RWPE2 (cell line): ENCODE measurements around the gene ERGIC2.

Experiments used
- ATAC-seq: fragments of 200-7000 bp; cut with Tn5 transposase; 3 replicates; pipeline ENCODE4 v1.9.1; 2021; ENCODE audit warnings: low read depth
- DNase-seq: peaks from one replicate; pipeline ENCODE4 v3.0.0-alpha.2; 2020; ENCODE audit warnings: low spot score
- H3K27ac ChIP-seq: fragments of 450-650 bp; 2 replicates; pipeline ENCODE4 v1.5.1; 2017; ENCODE audit warnings: mild to moderate bottlenecking; ENCODE audit not compliant: poor library complexity, severe bottlenecking
- H3K27me3 ChIP-seq: fragments of 250-450 bp; sonication (Bioruptor Pico); 2 replicates; pipeline ENCODE4 v1.5.1; 2021; ENCODE audit warnings: mild to moderate bottlenecking, moderate library complexity; ENCODE audit not compliant: insufficient read depth, poor library complexity, severe bottlenecking
- H3K36me3 ChIP-seq: fragments of 250-450 bp; sonication (Bioruptor Pico); 2 replicates; pipeline ENCODE4 v1.5.1; 2020; ENCODE audit warnings: low read depth, mild to moderate bottlenecking, moderate library complexity
- H3K4me1 ChIP-seq: fragments of 250-450 bp; sonication (Bioruptor Pico); 2 replicates; pipeline ENCODE4 v1.5.1; 2021; ENCODE audit warnings: mild to moderate bottlenecking, moderate library complexity; ENCODE audit not compliant: insufficient read depth, poor library complexity, severe bottlenecking
- H3K4me3 ChIP-seq: fragments of 250-450 bp; sonication (Bioruptor Pico); 2 replicates; pipeline ENCODE4 v1.5.1; 2021; ENCODE audit warnings: mild to moderate bottlenecking, moderate library complexity; ENCODE audit not compliant: severe bottlenecking
- H3K9me3 ChIP-seq: fragments of 250-450 bp; sonication (Bioruptor Pico); 2 replicates; pipeline ENCODE4 v1.5.1; 2021; ENCODE audit warnings: mild to moderate bottlenecking, moderate library complexity; ENCODE audit not compliant: severe bottlenecking
- TF ChIP-seq, protein P1 (sequence below): fragments of 450-650 bp; IDR thresholded peaks from one replicate; pipeline ENCODE4 v1.5.1; 2017; ENCODE audit warnings: mild to moderate bottlenecking, moderate library complexity; ENCODE audit not compliant: poor library complexity, severe bottlenecking

ERGIC2 gene

DNA sequence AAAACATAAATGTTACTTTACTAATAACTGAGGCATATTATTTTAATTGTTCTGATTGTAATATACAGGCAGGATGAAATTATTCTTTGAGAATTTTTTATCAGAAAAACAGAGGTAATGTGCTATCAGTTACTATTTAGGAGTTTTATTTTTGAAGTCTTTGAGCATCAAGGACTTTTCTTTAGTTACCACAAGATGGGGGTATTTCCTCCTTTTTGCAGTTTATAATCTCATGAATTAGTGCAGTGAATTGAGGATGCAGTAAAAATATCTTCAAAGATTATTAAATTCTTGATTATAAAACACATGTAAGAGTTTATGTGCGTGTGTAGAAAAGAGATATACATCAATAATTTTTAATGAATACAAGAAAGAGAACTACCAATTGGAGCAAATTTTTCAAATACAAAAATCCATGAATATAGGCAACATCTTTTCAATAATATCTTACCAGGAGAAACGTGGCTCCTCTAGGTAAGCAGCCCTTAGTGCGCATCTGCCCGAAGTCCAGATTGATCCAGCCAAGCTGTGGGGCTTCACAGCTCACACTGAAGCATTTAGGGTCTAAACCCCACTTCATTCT is 71.6 kb downstream of the ERGIC2 start:
- Histone ChIP-seq H3K27ac (no peak overlapping the region), H3K27me3 (no peaks in the 10 kb centered on the region), H3K36me3 (no peaks in the 10 kb centered on the region), H3K4me3 (no peak overlapping the region), H3K9me3 (no peaks in the 10 kb centered on the region), H3K4me1 (no peaks in the 10 kb centered on the region)
- DNase-seq (no peak), ATAC-seq (no peak)
- TF ChIP-seq, protein P1, sequence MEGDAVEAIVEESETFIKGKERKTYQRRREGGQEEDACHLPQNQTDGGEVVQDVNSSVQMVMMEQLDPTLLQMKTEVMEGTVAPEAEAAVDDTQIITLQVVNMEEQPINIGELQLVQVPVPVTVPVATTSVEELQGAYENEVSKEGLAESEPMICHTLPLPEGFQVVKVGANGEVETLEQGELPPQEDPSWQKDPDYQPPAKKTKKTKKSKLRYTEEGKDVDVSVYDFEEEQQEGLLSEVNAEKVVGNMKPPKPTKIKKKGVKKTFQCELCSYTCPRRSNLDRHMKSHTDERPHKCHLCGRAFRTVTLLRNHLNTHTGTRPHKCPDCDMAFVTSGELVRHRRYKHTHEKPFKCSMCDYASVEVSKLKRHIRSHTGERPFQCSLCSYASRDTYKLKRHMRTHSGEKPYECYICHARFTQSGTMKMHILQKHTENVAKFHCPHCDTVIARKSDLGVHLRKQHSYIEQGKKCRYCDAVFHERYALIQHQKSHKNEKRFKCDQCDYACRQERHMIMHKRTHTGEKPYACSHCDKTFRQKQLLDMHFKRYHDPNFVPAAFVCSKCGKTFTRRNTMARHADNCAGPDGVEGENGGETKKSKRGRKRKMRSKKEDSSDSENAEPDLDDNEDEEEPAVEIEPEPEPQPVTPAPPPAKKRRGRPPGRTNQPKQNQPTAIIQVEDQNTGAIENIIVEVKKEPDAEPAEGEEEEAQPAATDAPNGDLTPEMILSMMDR = peak; percentile 51

DNA sequence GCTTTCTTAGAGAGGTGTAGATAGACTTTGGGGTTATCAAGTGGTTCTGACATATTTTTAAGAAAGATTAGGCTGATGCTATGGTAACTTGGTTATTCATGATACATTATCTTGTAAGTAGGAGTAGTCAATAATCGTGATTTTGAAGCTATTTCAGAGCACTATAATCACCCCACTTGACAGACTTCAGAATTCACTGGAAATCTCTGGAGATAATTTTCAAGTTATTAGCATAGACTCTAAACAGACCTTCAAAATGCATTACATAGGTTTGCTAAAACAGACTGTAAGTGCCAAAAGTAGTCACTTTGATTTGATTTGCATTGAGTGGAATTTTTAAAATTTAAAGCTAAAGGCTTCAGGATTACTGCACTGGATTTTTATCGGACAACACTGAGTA is 74.3 kb downstream of the ERGIC2 start:
- no peaks in the 10 kb centered on the region for H3K9me3 ChIP-seq
- no peaks in the 10 kb centered on the region for H3K27me3 ChIP-seq
- H3K4me3 ChIP-seq = no peak overlapping the region
- ATAC-seq (no peak), DNase-seq (no peak)
- no peak overlapping the region for H3K27ac ChIP-seq
- no peaks in the 10 kb centered on the region for H3K36me3 ChIP-seq
- TF ChIP-seq, protein P1 = no peak
- no peaks in the 10 kb centered on the region for H3K4me1 ChIP-seq

DNA sequence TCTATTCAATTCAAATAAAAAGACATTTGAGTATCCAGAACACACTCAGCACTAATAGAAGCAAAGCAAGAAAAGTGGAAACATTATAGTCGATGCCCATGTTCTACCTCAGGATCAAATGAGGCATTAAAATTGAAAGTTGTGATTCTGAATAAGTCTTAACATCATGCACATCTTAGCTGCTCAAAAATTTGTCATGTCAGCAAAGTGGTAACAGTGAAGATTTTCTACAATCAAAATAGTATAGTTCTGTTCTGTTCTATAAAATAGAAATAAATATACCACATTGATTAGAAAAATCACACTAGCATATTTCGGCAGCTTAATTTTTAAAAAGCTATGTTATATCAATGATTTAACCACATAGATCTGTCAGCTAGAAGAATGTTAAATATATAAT is 74.7 kb downstream of the ERGIC2 start:
- H3K4me3 ChIP-seq = no peak overlapping the region
- ATAC-seq = no peak
- H3K27ac ChIP-seq = no peak overlapping the region
- TF ChIP-seq, protein P1 = no peak
- H3K4me1 ChIP-seq = no peaks in the 10 kb centered on the region
- DNase-seq = no peak
- H3K9me3 ChIP-seq = no peaks in the 10 kb centered on the region
- no peaks in the 10 kb centered on the region for H3K36me3 ChIP-seq
- H3K27me3 ChIP-seq = no peaks in the 10 kb centered on the region

DNA sequence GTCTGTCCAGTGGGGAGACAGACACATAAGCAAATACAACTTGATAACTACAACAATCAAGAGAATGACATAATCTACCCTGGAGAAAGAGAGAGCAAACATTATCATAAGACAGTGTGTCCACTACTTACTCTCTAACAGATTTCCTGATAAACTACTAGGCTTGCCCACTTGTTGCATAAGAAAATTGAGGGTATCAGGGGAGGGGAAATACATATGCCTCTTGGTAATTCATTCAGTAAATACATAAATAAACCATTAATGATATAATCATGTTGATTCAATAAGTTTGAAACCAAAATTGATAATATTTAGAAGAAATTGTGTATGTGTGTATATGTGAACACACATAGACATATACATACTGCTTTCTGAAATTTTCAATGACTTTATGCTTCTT is 76.6 kb downstream of the ERGIC2 start:
- Histone ChIP-seq H3K4me3 (no peak overlapping the region), H3K4me1 (no peaks in the 10 kb centered on the region), H3K27me3 (no peaks in the 10 kb centered on the region), H3K27ac (no peak overlapping the region), H3K9me3 (no peaks in the 10 kb centered on the region), H3K36me3 (no peaks in the 10 kb centered on the region)
- TF ChIP-seq, protein P1 = no peak
- DNase-seq = no peak
- no peak for ATAC-seq

DNA sequence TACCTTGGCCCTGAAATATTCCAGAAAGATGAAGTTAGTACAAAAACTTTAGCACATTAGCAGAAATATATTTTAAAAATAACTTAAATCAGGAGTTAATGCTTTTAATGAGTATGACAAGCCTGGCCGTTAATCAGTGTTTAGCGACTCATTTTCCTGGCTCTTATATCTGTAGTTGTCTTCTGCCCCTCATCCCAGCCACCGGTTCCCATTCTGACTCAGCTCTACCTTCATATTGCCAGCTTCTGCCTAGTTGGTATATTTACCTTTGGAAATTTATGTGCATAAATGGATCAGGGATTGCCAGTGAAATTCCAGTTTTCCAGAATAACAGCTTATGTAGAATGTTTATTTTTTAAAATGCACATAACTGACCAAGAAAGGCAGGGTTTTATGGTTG is 79.9 kb downstream of the ERGIC2 start:
- no peak overlapping the region for H3K27ac ChIP-seq
- TF ChIP-seq, protein P1 = no peak
- no peaks in the 10 kb centered on the region for H3K9me3 ChIP-seq
- H3K4me1 ChIP-seq = no peaks in the 10 kb centered on the region
- H3K4me3 ChIP-seq = no peak overlapping the region
- no peaks in the 10 kb centered on the region for H3K27me3 ChIP-seq
- no peaks in the 10 kb centered on the region for H3K36me3 ChIP-seq
- ATAC-seq (no peak), DNase-seq (no peak)
